Activated CD8-positive, alpha-beta memory T cell treated with anti-CD3 and anti-CD28 coated beads, Interleukin-2, amount 50 U/mL, for 1 hour (primary cell): ENCODE measurements around the gene ANAPC10.
"Not testable (repeated sequence)": the region's sequence is repeated elsewhere in the genome, so short reads cannot be mapped to it uniquely, and the experiment has no call there.

Experiments
- DNase-seq: peaks from one replicate; pipeline ENCODE4 v3.0.0-alpha.2; 2020; ENCODE audit errors: extremely low read depth

Gene ANAPC10

DNA sequence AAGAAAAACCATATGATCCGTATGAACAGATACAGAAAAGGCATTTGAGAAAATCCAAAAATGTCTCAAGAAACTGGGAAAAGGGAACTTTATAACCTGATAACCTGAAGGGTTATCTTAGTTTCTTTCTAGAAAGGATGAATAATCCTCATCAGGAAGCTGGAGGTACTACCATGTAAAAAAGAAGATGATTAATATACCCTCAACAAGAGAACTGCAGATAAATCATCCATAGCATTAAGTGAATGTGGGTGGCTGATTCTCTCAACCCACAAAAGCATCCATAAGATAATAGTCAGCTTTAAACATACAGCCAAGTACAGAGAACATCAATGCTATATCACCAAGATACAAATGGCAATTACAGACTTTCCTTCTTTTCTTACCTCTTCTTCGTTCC is 26.4 kb downstream of the ANAPC10 start:
- DNase-seq = no peak

- no peak for DNase-seq
Measured at GRCh38 chr4:145069361-145069760, 28.6 kb downstream of the ANAPC10 start.

- no peak for DNase-seq
Measured at GRCh38 chr4:145066063-145066501, 31.9 kb downstream of the ANAPC10 start.

GRCh38 chr4:145061318-145061920 is 36.6 kb downstream of the ANAPC10 start:
- DNase-seq = no peak

DNA sequence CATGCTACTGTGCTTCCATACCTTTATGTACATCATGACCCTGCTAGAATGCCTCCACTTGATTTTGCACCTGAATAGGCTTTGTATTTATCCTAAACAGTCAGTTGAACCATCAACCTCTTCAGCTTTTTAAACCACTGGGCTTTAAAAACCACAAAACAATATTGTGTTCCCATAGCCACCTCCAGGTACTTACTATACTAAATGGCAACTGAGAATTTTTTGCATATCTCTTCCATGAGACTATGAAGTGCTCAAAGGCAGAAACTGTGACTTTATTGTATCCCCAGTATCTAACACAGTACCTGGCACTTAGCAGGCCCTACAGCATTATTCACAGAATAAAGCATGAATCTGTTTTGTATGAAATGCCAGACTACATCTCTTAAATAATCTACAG is 39.7 kb downstream of the ANAPC10 start:
- no peak for DNase-seq

DNA sequence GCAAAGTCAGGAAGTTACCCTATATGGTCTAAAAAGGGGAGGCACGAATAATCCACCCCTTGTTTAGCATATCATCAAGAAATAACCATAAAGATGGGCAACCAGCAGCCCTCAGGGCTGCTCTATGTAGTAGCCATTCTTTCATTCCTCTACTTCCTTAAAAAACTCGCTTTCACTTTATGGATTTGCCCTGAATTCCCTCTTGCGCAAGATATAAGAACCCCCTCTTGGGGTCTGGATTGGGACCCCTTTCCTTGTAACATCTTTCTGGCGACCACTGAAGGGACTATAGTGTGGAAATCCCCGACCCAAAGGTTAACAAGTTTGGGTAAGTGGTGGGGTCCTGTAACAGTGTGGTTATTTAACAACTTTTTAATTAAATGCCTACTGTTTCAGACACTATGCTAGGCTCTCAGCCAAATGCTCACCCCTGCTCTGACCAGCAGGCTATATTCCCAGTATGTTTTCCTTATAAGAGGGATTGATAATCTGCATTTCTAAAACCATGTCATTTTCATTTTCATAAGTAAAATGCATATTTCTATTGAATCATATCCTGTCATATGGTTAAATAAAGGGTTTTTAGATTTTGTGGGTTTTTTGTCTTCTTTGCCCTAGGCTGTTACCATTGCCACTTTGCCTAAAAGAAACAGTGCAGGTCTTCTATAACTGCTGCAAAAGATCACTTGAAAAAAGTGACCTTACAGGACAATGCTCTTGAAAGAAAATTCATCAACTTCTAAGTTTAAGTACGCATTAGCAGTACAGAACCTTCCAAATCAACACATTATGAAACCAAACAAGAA is 41.5 kb downstream of the ANAPC10 start:
- no peak for DNase-seq

- no peak for DNase-seq
Measured at GRCh38 chr4:145055533-145056257, 42.3 kb downstream of the ANAPC10 start.

GRCh38 chr4:145049241-145049640 is 48.8 kb downstream of the ANAPC10 start:
- no peak for DNase-seq

DNA sequence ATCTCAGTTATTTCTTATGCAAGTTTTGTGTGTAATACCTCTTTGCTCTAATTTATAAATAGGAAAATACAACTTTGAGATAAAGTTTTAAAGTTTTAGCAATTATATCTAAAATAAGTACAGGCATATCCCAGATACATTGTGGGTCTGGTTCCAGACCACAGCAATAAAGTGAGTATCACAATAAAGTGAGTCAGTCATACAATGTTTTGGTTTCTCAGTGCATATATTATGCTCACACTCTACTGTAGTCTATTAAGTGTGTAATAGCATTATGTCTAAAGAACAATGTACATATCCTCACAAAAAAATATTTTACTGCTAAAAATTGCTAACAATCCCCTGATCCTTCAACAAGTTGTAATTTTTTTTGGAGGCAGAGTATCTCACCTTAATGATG is 49.2 kb downstream of the ANAPC10 start:
- no peak for DNase-seq

DNA sequence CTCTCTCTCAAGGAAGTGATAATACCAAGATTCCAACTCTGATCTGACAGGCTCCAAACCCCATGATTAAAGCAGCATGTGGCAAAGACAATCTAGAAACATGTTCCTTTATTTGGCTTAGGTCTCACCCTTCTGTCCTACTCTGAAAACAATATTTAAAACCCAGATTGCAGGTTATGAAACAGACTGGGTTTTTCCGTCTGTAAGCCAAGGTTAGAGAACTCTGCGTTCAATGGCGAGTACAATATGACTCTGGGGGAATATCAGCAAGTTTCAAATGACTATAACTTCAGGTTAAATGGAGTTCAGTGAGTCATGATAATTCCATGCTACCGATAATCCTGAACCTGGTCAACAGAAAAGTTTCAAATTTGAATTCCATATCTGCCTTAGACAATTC is 50.8 kb downstream of the ANAPC10 start:
- DNase-seq = no peak

GRCh38 chr4:145045180-145045579 is 52.8 kb downstream of the ANAPC10 start:
- DNase-seq = no peak

DNA sequence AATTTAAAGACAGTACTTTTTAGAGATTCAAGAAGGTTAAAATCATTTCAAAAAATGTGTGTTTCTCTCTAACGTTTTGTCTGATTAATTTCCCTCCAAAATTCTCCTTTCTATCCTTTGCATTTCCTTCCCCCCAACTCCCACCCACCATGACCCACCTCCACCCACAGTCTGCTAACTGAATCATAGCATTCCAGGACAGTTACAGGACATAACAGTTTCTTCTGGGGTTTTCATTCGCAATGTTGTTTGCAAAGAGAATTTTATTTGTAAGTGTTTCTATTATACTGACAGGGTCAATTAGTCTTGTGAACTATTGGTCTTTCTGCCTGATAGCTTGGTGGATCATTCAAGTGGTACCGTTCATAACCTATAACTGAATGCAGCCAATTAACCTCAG is 53.7 kb downstream of the ANAPC10 start:
- no peak for DNase-seq

GRCh38 chr4:145043306-145043705 is 54.7 kb downstream of the ANAPC10 start:
- DNase-seq = no peak

GRCh38 chr4:145042601-145043285 is 55.3 kb downstream of the ANAPC10 start:
- DNase-seq = no peak

DNA sequence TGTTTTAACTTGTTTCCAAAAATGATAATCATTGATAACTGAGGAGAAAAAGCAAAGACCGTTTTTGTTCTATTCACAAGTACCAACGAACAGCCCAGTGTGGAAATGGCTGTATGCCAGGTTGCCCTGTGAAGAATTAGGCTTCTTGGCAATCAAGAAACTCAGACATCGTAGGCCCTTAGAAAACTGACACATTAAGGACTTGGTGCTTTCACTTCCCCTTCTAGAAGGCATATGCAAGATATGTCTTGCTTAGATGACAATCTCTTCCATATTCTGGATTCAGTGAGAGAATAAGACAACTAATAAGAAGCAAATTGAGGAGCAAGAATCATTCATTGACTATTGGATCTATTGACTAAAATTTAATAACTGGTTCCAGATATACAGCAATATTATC is 56.6 kb downstream of the ANAPC10 start:
- no peak for DNase-seq

- DNase-seq = no peak
Measured at GRCh38 chr4:145035494-145036136, 62.4 kb downstream of the ANAPC10 start.

DNA sequence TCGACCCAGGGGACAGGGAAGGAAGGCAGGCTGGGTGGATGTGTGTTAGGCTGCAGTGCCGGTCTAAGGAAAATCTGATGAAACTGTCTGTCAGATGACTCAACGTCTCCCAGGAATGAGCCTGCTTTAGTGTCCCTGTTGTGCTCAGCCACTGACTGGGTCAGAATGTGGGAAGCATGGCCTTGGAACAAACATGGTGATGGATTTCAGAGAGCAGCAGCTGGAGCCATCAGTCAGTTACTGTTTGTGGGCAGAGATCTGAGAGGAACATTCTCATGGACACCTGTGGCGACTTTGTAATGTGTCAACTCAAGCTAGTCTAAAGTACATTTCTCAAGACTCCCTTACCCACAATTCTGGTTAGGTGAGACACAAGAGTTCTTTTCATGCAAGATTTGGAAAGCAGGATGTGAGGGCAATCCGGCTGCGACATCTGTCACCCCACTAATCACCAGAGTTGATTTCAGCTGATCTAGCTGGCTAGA is 63.2 kb downstream of the ANAPC10 start:
- no peak for DNase-seq

DNA sequence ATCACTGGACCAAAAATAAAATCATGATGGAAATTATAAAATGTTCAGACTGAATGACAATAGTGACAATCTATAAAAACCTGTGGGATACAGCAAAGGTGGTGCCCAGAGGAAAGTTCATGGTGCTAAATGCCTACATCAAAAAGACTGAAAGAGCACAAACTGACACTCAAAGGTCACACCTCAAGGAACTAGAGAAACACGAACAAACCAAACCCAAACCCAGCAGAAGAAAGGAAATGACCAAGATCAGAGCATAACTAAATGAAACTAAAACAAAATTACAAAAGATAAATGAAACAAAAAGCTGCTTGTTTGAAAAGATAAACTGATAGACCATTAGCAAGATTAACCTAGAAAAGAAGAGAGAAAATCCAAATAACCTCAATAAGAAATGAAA is 78.7 kb downstream of the ANAPC10 start:
- no peak for DNase-seq

- DNase-seq = no peak
Measured at GRCh38 chr4:145014365-145014764, 83.6 kb downstream of the ANAPC10 start.

- no peak for DNase-seq
Measured at GRCh38 chr4:145012841-145013240, 85.2 kb downstream of the ANAPC10 start.

DNA sequence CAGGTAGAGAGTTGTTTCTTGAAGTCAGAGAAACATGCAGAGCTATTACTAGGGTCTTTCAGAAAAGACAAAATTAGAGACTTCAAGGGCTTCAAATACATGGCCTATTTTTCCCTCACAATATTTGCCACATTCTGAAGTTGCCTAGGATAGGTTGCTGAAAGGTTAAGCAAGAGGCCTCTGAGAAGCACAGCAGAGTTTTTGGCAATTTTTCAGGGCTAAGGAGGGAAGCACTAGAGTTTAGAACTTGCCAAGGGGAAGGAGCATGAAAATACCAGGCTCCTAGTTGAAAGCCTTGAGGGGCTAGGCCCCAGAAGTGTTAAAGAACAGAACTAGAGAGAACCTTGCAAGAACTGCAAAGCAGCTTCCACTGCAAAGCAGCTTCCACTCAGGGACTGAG is 86.4 kb downstream of the ANAPC10 start:
- no peak for DNase-seq

- DNase-seq = not testable (repeated sequence)
Measured at GRCh38 chr4:145010315-145010714, 87.7 kb downstream of the ANAPC10 start.
